Astrocyte (in vitro differentiated cells and primary cell): ENCODE results near the gene TTLL7. TPM values are rescaled to one million over a fixed set of nuclear protein-coding genes. Genes with fewer than 3 reads are reported as not detected.

ENCODE experiments used
- DNase-seq: peaks from one replicate; pipeline ENCODE4 v3.0.0-alpha.2; 2010; ENCODE audit warnings: low read depth
- FAIRE-seq: peaks from 2 replicates; lab custom pipeline; 2011; peaks lifted over from hg19 to GRCh38; lab: Jason Lieb, UNC
- H2AFZ ChIP-seq: 2 replicates; pipeline ENCODE4 v1.6.0; 2012; ENCODE audit warnings: low read depth, low read length, inconsistent platforms
- H3K27ac ChIP-seq: 2 replicates; pipeline ENCODE4 v1.5.1; 2011; ENCODE audit warnings: low read depth, low read length, inconsistent platforms
- H3K27me3 ChIP-seq: 2 replicates; pipeline ENCODE4 v1.6.0; 2011; ENCODE audit warnings: low read length, inconsistent platforms; ENCODE audit not compliant: insufficient read depth
- H3K36me3 ChIP-seq: 2 replicates; pipeline ENCODE4 v1.5.1; 2011; ENCODE audit warnings: low read length, inconsistent platforms; ENCODE audit not compliant: insufficient read depth
- H3K4me1 ChIP-seq: 2 replicates; pipeline ENCODE4 v1.5.1; 2011; ENCODE audit warnings: low read length, inconsistent platforms; ENCODE audit not compliant: insufficient read depth
- H3K4me2 ChIP-seq: 2 replicates; pipeline ENCODE4 v1.6.0; 2012; ENCODE audit warnings: low read length, inconsistent platforms
- H3K4me3 ChIP-seq: 2 replicates; pipeline ENCODE4 v1.5.1; 2011; ENCODE audit warnings: low read depth, mild to moderate bottlenecking, low read length, inconsistent platforms; ENCODE audit not compliant: insufficient read depth
- H3K79me2 ChIP-seq: 2 replicates; pipeline ENCODE4 v1.6.0; 2012; ENCODE audit warnings: mild to moderate bottlenecking, low read length, inconsistent platforms; ENCODE audit not compliant: insufficient read depth
- H3K9ac ChIP-seq: 2 replicates; pipeline ENCODE4 v1.6.0; 2012; ENCODE audit warnings: mild to moderate bottlenecking, low read length, inconsistent platforms
- H3K9me3 ChIP-seq: 2 replicates; pipeline ENCODE4 v1.5.1; 2012; ENCODE audit warnings: low read depth, mild to moderate bottlenecking, low read length, inconsistent platforms; ENCODE audit not compliant: insufficient read depth
- H4K20me1 ChIP-seq: 2 replicates; pipeline ENCODE4 v1.6.0; 2012; ENCODE audit warnings: low read length, inconsistent platforms; ENCODE audit not compliant: insufficient read depth
- H3K27ac Mint-ChIP-seq: one replicate; pipeline ENCODE4 v1.8.0; 2021; ENCODE audit warnings: mild to moderate bottlenecking, mixed read lengths; ENCODE audit not compliant: unreplicated experiment
- H3K27me3 Mint-ChIP-seq: one replicate; pipeline ENCODE4 v1.8.0; 2021; ENCODE audit warnings: low read depth, mixed read lengths; ENCODE audit not compliant: unreplicated experiment
- H3K36me3 Mint-ChIP-seq: one replicate; pipeline ENCODE4 v1.8.0; 2021; ENCODE audit warnings: low read depth, mixed read lengths; ENCODE audit not compliant: unreplicated experiment
- H3K4me1 Mint-ChIP-seq: one replicate; pipeline ENCODE4 v1.8.0; 2021; ENCODE audit warnings: low read depth, mixed read lengths; ENCODE audit not compliant: unreplicated experiment
- H3K4me3 Mint-ChIP-seq: one replicate; pipeline ENCODE4 v1.8.0; 2021; ENCODE audit warnings: mild to moderate bottlenecking, moderate library complexity, mixed read lengths; ENCODE audit not compliant: unreplicated experiment
- H3K9me3 Mint-ChIP-seq: one replicate; pipeline ENCODE4 v1.8.0; 2021; ENCODE audit warnings: mild to moderate bottlenecking, mixed read lengths; ENCODE audit not compliant: unreplicated experiment
- CTCF ChIP-seq: IDR thresholded peaks from 2 replicates; pipeline ENCODE4 v1.5.1; 2011; ENCODE audit warnings: low read depth, mild to moderate bottlenecking, inconsistent platforms, low read length, moderate library complexity; ENCODE audit not compliant: insufficient read depth
- EZH2 ChIP-seq: IDR thresholded peaks from 2 replicates; pipeline ENCODE4 v1.6.1; 2012; ENCODE audit warnings: mild to moderate bottlenecking, low read length, inconsistent platforms; ENCODE audit not compliant: insufficient read depth
- total RNA-seq: library from RNA; stranded (reverse); gene quantifications from 2 replicates; pipeline ENCODE4 v1.2.1, GENCODE V29; 2021

The TTLL7 gene
- total RNA-seq, 1 donor from 2014 or later = 28.5 TPM

- no peak overlapping the region for H3K4me3 ChIP-seq
- H3K27me3 ChIP-seq = no peaks in the 10 kb centered on the region
- H3K27me3 Mint-ChIP-seq = no peaks in the 10 kb centered on the region
- H2AFZ ChIP-seq = no peak overlapping the region
- DNase-seq (no peak), FAIRE-seq (no peak)
- no peaks in the 10 kb centered on the region for H4K20me1 ChIP-seq
- no peak overlapping the region for H3K27ac ChIP-seq
- no peak for TF ChIP-seq EZH2
- TF ChIP-seq CTCF = no peak
- peak overlapping the region; percentile 53 for H3K27ac Mint-ChIP-seq
- H3K4me1 ChIP-seq = no peaks in the 10 kb centered on the region
- H3K4me2 ChIP-seq = no peak overlapping the region
- H3K36me3 Mint-ChIP-seq = no peaks in the 10 kb centered on the region
- H3K9me3 Mint-ChIP-seq = no peaks in the 10 kb centered on the region
- no peaks in the 10 kb centered on the region for H3K79me2 ChIP-seq
- H3K4me3 Mint-ChIP-seq = no peak overlapping the region
- H3K9ac ChIP-seq = no peak overlapping the region
- H3K9me3 ChIP-seq = no peaks in the 10 kb centered on the region
- H3K4me1 Mint-ChIP-seq = peaks cover 2% of the 10 kb centered on the region
- H3K36me3 ChIP-seq = no peaks in the 10 kb centered on the region
Observed at GRCh38 chr1:83883979-83884378, 115.0 kb downstream of the TTLL7 start.

- Mint-ChIP-seq H3K4me3 (no peak overlapping the region), H3K36me3 (no peaks in the 10 kb centered on the region), H3K27me3 (no peaks in the 10 kb centered on the region), H3K27ac (no peak overlapping the region), H3K9me3 (no peaks in the 10 kb centered on the region), H3K4me1 (peaks cover 2% of the 10 kb centered on the region)
- no peak for TF ChIP-seq CTCF
- TF ChIP-seq EZH2 = no peak
- no peak for FAIRE-seq
- Histone ChIP-seq H3K9me3 (no peaks in the 10 kb centered on the region), H2AFZ (no peak overlapping the region), H3K4me2 (no peak overlapping the region), H3K27me3 (no peaks in the 10 kb centered on the region), H3K9ac (no peak overlapping the region), H3K79me2 (no peaks in the 10 kb centered on the region), H3K27ac (no peak overlapping the region), H3K4me1 (no peaks in the 10 kb centered on the region), H3K36me3 (no peaks in the 10 kb centered on the region), H4K20me1 (no peaks in the 10 kb centered on the region), H3K4me3 (no peak overlapping the region)
- DNase-seq = peak; percentile 45
Observed at GRCh38 chr1:83882906-83883305, 116.0 kb downstream of the TTLL7 start.

GRCh38 chr1:83872515-83872914 lies 126.4 kb downstream of the TTLL7 start:
- H3K9me3 Mint-ChIP-seq = no peaks in the 10 kb centered on the region
- no peak for FAIRE-seq
- no peaks in the 10 kb centered on the region for H3K4me1 Mint-ChIP-seq
- Histone ChIP-seq H3K9ac (no peak overlapping the region), H3K27ac (no peak overlapping the region), H3K4me2 (no peak overlapping the region), H3K79me2 (no peaks in the 10 kb centered on the region), H3K9me3 (no peaks in the 10 kb centered on the region), H3K4me3 (no peak overlapping the region), H3K36me3 (no peaks in the 10 kb centered on the region), H3K27me3 (no peaks in the 10 kb centered on the region), H4K20me1 (no peaks in the 10 kb centered on the region), H3K4me1 (no peaks in the 10 kb centered on the region), H2AFZ (no peak overlapping the region)
- DNase-seq = no peak
- TF ChIP-seq EZH2 (no peak), CTCF (no peak)
- H3K4me3 Mint-ChIP-seq = no peak overlapping the region
- H3K27ac Mint-ChIP-seq = no peak overlapping the region
- no peaks in the 10 kb centered on the region for H3K36me3 Mint-ChIP-seq
- no peaks in the 10 kb centered on the region for H3K27me3 Mint-ChIP-seq
